GM19351 (cell line): ENCODE measurements around the gene WBP1L.
"Not testable (repeated sequence)": the region's sequence is repeated elsewhere in the genome, so short reads cannot be mapped to it uniquely, and the experiment has no call there.

Source experiments
- ATAC-seq: cut with Tn5 transposase; IDR thresholded peaks from one replicate; pipeline ENCODE4 v1.9.1; 2021; ENCODE audit warnings: mild to moderate bottlenecking, moderate library complexity; ENCODE audit not compliant: unreplicated experiment

WBP1L gene

DNA sequence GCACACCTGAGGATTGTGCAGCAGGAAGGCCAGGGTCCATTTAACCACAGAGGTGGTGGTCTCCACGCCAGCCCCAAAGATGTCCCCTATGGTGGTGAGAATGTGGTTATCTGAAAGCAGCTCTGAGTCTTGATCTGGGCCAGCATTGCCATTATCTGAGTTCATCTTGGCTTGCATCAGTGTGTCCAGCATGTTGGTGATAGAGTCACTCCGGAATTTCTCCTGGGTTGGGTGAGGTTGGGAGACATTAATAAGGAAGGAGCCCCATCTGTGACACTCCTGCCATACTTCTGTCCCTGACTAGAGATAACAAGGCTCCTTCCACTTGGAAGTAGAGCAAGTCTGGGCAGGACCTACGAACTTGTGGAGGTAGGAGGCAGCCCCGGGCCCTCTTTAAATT, 89.2 kb downstream of the WBP1L start:
- no peak for ATAC-seq

DNA sequence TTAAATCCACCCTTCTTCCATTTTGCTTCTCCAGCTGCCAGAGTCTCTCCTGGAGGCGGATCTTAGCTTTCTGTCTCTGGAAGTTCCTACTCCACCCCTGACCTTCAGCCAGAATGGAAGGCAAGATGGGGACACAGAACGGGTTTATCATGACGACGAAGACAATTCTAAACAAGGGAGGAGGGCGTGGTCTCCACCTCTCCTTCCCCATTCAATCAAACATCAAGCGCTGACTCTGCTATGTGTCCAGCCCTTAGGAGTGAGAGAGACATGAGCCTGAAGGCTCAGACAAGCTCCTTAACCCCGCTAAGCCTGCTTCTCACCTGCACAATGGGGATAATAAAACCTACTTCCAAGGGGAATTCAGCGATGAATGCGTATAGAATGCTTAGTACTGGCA, 90.4 kb downstream of the WBP1L start:
- ATAC-seq, result no peak

DNA sequence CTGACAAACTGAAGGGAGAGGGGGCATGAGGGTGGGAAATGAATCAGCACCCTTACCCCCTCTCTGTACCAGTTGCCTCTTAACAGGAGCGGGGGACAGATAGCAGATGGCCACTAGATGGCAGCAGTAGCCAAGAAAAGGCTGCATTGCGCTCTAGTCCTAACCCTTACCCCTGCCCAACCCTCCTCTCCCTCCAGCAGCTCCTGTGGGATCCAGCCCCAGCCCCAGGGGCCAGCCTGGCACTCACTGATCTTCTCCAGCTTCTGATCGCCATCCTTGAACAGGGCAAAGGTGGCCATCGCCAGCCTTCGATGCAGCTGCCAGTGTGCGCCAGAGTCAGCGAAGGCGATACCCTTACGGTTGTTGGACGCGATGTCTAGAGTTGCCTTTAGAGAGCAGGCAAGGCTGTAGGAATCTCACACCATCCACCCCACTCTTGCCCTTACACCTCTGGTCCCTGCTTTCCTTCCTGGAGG, 91.3 kb downstream of the WBP1L start:
- no peak for ATAC-seq

DNA sequence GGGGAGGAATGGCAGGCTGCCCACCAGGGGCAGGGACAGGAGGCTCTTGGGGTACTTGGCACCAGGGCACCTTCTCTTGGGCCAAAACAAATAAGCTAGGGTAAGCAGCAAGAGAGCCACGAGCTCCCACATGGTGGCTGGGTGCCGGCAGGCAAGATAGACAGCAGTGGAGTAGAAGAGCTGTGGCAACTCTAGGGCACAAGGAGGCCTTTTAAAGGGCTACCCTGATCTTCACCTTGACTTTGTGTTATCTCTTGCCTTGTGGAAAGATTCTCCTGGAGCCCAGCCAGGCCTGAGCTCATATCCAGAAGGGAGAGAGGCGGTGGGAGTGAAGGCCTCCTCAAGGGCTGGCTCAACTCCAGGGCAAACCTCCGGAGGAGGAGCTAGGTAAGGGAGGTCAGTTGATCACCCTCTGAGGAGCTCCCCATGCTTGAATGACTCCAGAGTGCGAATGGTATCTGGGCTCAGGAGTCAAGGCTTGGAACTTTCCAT, 93.5 kb downstream of the WBP1L start, which contains the start of gene CYP17A1:
TSS of gene CYP17A1 (minus strand) at position 184 of the 492 bp plus-strand sequence. CDS start at position 132, 52 bp downstream.
- no peak for ATAC-seq

DNA sequence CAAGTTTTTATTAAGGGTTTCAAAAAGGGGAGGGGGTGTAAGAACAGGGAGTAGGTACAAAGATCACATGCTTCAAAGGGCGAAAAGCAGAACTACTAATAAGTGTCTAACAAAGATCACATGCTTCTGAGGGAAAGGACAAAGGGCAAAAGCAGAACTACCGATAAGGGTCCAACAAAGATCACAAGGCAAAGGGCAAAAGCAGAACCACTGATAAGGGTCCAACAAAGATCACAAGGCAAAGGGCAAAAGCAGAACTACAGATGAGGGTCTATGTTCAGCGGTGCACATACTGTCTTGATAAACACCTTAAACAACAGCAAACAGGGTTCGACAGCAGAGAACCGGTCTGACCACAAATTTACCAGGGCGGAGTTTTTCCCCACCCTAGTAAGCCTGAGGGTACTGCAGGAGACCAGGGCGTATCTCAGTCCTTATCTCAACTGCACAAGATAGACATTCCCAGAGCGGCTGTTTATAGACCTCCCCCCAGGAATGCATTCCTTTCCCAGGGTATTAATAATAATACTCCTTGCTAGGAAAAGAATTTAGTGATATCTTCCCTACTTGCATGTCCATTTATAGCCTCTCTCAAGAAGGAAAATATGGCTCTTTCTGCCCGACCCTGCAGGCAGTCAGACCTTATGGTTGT, 94.7 kb downstream of the WBP1L start:
- not testable (repeated sequence) for ATAC-seq

DNA sequence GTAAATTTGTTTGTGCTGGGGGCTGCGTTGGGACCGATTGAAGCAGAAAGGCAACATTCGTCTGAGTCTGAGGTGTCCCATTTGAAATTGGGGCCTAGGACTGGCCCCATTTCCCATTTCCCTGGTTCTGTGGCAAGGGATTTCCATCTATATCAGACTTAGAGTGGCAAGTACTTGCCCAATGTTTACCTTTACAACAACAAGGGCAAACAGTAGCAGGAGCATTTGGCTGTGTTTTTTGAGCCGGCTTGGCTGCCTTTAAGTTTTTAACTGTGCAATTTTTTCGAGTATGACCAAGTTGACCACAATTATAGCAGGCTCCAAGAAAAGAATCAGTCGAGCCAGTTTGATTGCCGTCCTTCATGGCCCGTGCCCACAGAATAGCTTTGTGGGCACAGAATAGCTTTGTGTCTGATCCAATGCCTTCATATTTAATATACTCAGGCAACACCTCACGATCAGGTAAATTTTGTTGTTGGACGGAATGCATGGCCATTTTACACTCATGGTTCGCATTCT, 98.1 kb downstream of the WBP1L start:
- ATAC-seq, result no peak

DNA sequence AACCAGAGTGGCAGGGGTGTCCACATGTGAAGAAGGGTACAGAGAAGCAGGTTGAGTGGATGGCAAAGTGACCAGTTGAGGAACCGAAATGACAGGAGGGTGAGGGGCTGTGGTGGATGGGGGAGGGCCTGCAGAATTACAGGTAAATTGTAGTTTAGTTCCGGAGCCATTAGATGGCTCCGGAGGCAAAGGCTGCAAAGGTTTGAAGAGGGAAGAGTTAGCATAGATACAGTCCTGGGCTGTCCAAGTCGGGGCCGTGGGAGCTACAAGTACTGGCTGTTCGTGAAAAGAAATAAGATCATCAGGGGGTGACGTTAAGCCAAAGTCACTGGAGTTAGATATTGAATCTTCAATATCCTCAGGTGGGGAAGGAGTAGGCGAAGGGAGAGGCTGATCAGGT, 99.4 kb downstream of the WBP1L start:
- ATAC-seq, result not testable (repeated sequence)

DNA sequence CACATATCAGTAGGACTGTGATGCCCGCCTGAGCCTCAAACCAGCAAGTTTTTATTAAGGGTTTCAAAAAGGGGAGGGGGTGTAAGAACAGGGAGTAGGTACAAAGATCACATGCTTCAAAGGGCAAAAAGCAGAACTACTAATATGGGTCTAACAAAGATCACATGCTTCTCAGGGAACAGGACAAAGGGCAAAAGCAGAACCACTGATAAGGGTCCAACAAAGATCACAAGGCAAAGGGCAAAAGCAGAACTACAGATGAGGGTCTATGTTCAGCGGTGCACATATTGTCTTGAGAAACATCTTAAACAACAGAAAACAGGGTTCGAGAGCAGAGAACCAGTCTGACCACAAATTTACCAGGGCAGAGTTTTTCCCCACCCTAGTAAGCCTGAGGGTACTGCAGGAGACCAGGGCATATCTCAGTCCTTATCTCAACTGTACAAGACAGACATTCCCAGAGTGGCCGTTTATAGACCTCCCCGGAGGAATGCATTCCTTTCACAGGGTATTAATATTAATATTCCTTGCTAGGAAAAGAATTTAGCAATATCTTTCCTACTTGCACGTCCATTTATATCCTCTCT, 100.5 kb downstream of the WBP1L start:
- not testable (repeated sequence) for ATAC-seq

DNA sequence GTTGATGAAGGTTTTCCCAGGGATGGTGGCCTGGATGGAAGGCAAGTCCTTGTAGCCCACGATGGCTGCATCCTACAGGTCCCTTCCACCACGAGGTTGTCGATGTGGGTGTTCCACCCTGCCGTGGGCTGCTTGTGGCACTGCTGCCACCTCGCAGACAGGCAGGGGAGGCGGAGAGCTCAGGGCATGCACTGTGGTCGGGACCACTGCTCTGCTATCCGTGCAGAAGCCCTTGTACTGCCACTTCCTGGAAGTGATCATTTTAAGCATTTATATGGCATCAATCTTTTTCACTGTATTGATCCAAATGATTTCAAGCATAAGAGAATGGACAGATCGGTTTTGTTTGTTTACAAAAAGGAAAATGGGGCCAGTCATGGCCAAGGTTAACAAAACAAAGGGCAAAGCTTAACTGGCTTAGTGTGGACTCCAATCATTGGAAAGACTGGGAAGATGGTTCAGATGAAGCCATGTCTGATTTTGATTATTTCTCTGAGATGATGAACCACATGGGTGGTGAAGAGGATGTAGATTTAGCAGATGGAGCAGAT, 101.7 kb downstream of the WBP1L start:
- ATAC-seq, result no peak

DNA sequence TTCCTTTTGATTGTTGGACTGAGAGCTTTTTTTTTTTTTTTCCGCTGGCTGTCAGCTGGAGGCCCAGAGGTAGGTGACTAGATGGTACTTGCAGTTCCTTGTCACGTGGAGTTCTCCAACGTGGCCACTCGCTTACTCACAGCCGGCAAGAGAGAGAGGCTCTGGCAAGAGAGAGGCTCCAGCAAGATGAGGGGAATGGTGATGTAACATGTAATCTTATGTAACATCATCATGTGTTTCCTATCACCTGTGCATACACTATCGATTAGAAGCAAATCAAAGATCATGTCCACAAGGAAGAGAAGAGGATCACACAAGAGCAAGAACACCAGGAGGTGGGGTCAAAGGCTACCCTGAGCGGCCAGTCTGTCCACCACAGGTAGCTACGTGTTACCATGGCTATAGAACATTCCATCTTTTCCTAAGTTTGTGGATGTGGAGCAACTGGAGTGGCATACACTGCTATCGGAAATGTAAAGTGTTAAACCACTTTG, 106.3 kb downstream of the WBP1L start:
- no peak for ATAC-seq

DNA sequence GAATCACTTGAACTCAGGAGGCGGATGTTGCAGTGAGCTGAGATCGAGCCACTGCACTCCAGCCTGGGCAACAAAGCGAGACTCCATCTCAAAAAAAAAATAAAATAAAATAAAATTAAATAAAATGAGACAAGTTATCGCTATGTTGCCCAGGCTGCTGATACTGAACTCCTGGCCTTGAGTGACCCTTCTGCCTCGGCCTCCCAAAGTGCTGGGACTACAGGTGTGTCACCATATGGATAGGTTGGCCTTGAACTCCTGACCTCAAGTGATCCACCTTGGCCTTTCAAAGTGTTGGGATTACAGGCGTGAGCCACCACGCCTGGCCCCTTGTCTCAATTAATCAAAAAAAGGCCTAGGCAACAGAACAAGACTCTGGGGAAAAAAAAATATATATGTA, 109.5 kb downstream of the WBP1L start:
- not testable (repeated sequence) for ATAC-seq

DNA sequence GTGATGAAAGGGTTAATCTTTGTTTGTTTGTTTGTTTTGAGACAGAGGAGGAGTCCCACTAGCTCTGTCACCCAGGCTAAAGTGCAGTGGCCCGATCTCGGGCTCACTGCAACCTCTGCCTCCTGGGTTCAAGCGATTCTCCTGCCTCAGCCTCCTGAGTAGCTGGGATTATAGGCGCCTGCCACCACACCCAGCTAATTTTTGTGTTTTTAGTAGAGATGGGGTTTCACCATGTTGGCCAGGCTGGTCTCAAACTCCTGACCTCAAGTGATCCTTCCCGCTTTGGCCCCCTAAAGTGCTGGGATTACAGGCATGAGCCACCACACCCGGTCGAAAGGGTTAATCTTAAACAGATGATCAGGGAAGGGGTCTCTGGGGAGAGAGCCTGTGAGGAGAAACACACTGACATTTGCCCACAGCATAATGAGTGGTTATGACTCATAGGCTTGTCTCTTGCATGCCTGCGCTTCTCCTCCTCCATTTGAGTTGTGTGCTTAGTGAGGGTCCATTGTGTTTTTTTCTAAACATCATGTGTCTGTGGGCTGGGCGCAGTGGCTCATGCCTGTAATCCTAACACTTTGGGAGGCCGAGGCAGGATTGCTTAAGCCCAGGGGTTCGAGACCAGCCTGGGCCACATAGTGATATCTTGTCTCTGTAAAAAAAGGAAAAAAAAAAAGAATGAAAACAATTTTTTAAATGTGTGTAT, 112.1 kb downstream of the WBP1L start:
- ATAC-seq, result not testable (repeated sequence)

DNA sequence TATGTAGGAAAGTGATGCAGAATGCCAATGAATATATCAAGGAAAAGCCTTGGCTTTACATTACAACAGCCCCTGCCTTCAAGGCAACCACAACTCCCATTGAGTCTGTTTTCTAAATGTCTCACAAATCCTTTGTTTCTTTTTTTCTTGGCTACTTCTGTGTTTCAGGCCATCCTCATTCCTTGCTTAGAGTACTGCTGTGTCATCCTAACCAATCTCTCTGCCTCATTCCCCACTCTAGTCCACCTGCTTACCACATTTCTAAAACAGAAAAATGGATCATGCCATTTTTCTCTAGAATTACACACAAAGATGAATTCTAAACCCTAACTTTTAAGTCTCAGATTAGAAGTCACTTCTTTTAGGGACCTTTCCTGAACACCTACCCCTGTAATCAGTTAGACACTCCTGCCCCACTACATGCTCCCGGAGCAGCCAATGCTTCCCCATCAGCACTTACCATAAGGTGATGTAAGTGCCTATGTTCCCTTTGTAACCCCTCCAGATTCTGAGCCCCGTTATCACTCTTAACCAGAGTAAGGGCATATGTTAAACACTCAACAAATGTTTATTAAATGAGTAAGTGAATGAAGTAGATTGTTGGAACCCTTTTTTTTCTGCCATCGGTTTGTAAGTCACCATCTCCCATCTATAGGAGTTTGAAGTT, 113.1 kb downstream of the WBP1L start:
- no peak for ATAC-seq

DNA sequence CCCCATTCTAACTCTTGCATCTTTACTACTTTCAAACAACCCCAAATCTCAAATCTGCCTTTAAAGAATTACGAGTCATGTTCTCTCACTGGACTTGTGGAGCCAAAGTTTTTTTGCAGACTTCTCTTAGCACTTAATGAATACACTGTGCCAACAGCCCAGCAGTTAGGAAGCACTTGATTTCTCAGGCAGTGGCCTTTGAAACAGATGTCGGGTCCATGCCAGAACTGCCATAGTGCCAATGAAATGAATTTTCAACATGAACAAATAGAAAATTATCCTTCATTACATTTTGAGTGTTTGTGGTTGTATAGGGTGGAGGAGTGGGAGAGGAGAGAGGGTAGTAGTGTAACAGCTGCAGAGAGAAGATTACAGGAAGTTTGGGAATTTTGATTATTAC, 116.2 kb downstream of the WBP1L start:
- ATAC-seq, result no peak

DNA sequence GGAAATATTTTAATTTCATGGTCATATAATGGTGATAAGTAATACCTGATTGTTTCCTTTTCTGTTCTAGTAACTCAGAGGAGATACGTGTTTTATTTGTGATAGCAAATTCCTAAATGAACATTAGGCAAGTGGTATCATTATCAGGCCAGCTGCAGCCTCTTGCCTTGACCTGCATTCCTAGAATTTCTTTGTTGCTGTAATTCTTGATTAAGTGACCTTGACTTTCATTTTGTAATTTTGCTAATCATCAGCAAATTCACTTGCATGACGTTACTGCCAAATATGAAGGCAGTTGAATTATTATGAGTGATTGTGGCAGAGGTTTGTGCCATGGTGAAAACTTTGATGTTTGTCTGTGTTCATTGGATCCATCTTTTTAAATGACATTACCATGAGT, 119.9 kb downstream of the WBP1L start:
- no peak for ATAC-seq

DNA sequence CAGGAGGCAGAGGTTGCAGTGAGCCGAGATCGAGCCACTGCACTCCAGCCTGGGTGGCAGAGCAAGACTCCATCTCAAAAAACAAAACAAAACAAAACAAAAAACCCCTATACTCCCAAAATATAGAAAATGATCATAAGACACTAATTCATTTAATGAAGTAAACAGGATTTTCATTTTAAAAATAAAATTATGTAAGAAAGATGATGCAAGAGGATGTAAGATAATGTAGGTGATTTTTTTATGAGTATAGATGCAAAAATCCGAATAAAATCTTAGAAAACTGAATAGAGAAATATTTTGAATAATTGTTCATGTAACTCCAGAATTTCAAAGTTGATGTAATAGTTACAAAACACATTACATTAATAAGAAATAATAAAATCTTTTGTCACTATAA, 121.9 kb downstream of the WBP1L start:
- no peak for ATAC-seq
